Activated naive CD4-positive, alpha-beta T cell treated with anti-CD3 and anti-CD28 coated beads for 36 hours (primary cell): ENCODE measurements around the gene SCYGR2. TPM values are rescaled to one million over a fixed set of nuclear protein-coding genes. Genes with fewer than 3 reads are reported as not detected.

Experiments
- CTCF ChIA-PET: fragments of 350-600 bp; sonication (Branson Sonifier 250); formaldehyde crosslinking; loops from one replicate; lab custom pipeline; 2021; ENCODE audit warnings: antibody characterized with exemption; lab: Charles Lee
- DNase-seq: peaks from one replicate; pipeline ENCODE4 v3.0.0-alpha.2; 2020
- H3K27ac Mint-ChIP-seq: one replicate; pipeline ENCODE4 v1.8.0; 2021; ENCODE audit warnings: mild to moderate bottlenecking, mixed read lengths
- H3K27me3 Mint-ChIP-seq: one replicate; pipeline ENCODE4 v1.8.0; 2021; ENCODE audit warnings: low read depth, mixed read lengths
- H3K36me3 Mint-ChIP-seq: one replicate; pipeline ENCODE4 v1.8.0; 2021; ENCODE audit warnings: low read depth, mixed read lengths
- H3K4me1 Mint-ChIP-seq: one replicate; pipeline ENCODE4 v1.8.0; 2021; ENCODE audit warnings: low read depth, mixed read lengths
- H3K4me3 Mint-ChIP-seq: one replicate; pipeline ENCODE4 v1.8.0; 2021; ENCODE audit warnings: mild to moderate bottlenecking, moderate library complexity, mixed read lengths
- H3K9me3 Mint-ChIP-seq: one replicate; pipeline ENCODE4 v1.8.0; 2021; ENCODE audit warnings: mixed read lengths
- intact Hi-C: fragments of 100-400 bp; cut with micrococcal nuclease; formaldehyde crosslinking; loops from one replicate; pipeline ENCODE4 v1.15.1; 2023
- total RNA-seq, 2 experiments: library from RNA; stranded (reverse); gene quantifications; one replicate each; pipeline ENCODE4 v1.2.3, GENCODE V29; 2021

SCYGR2 gene
- total RNA-seq, 2 experiments from 2014 or later = not detected

DNA sequence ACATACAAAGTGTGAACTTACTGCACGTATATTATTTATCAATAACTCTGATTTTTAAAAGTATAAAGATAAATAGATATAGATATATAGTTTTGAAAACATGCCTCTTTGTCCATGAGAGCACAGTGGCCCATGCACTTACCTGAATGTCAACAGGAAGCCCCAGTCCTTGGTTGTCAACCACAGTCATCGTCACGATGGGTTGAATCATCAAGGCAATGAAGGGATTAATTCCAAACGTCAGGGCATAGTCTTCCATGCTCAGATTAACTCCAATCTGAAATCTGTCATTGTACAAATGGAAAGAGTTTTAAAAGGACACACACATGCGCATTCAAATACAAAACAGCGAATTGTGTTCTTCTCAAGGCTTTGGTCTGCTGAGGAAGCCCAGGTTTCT, 34.1 kb downstream of the SCYGR2 start:
- intact Hi-C loops = no loop called here
- H3K4me3 Mint-ChIP-seq = no peak overlapping the region
- peaks cover 9% of the 10 kb centered on the region for H3K27me3 Mint-ChIP-seq
- no peaks in the 10 kb centered on the region for H3K36me3 Mint-ChIP-seq
- DNase-seq = no peak
- H3K4me1 Mint-ChIP-seq = no peaks in the 10 kb centered on the region
- CTCF ChIA-PET = no interaction called here
- H3K9me3 Mint-ChIP-seq = no peaks in the 10 kb centered on the region
- H3K27ac Mint-ChIP-seq = no peak overlapping the region

DNA sequence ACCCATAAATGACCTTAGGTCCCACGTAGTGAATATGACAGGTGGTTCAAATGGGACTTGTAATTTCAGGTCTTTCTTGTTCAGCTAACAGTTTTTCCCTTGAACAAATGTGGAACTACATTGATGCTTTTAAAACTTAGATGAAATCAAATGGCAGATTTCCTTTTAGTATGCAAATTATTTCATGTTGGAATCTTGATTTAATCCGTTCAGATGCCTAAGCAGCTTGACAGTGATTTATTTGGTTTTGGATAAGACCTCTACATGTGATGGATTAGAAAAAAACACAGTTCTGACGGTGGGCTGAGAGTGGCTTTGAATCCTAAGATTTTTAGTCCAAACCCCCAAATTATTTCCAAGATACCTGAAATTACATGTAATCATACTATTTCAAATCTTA, 35.5 kb downstream of the SCYGR2 start:
- H3K36me3 Mint-ChIP-seq = no peaks in the 10 kb centered on the region
- no peak overlapping the region for H3K27ac Mint-ChIP-seq
- CTCF ChIA-PET = interaction anchor here (1.1 to 1.4 kb wide), 2 partner anchors 10 to 24 kb away, joined by 4 to 8 read pairs; no protein-coding TSS in a partner anchor
- no peak for DNase-seq
- H3K4me1 Mint-ChIP-seq = no peaks in the 10 kb centered on the region
- no peaks in the 10 kb centered on the region for H3K9me3 Mint-ChIP-seq
- peaks cover 5% of the 10 kb centered on the region for H3K27me3 Mint-ChIP-seq
- intact Hi-C loops = no loop called here
- H3K4me3 Mint-ChIP-seq = no peak overlapping the region

GRCh38 chr2:227642656-227643055, 44.0 kb downstream of the SCYGR2 start:
- intact Hi-C loops = no loop called here
- H3K4me1 Mint-ChIP-seq = no peaks in the 10 kb centered on the region
- DNase-seq = no peak
- CTCF ChIA-PET = no interaction called here
- no peak overlapping the region for H3K27ac Mint-ChIP-seq
- H3K27me3 Mint-ChIP-seq = peaks cover 4% of the 10 kb centered on the region
- H3K9me3 Mint-ChIP-seq = no peaks in the 10 kb centered on the region
- no peaks in the 10 kb centered on the region for H3K36me3 Mint-ChIP-seq
- H3K4me3 Mint-ChIP-seq = no peak overlapping the region

DNA sequence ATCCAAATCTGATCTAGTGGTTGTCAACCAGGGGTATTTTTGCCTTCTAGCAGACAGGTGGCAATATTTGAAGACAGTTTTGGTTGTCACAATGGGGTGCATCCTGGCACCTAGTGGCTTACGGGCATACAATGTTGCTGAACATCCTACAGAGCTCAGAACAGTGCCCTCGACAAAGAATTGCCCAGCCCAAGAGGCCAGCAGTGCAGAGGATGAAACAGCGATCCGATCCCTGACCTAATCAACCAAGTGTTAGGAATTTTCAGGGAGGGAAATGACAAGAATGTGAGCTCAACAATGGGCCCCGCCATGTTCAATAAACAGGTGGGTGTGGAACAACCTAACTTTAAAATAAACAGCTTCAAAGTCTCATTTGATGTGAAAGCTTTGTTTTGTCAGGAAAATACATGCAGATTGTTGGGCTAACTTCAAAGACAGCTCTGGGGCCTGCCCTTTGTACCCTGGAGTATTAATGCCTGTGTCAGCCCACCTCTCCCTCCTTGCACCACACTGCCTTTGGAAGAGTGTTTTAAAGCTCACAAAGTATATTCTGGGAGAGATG, 45.4 kb downstream of the SCYGR2 start:
- no peak overlapping the region for H3K4me3 Mint-ChIP-seq

More for the DNA sequence above, 45.4 kb downstream of the SCYGR2 start:
- intact Hi-C loops = no loop called here
- H3K9me3 Mint-ChIP-seq = no peaks in the 10 kb centered on the region
- H3K4me1 Mint-ChIP-seq = no peaks in the 10 kb centered on the region
- no peak overlapping the region for H3K27ac Mint-ChIP-seq
- H3K27me3 Mint-ChIP-seq = peaks cover 8% of the 10 kb centered on the region
- no peaks in the 10 kb centered on the region for H3K36me3 Mint-ChIP-seq
- CTCF ChIA-PET = interaction anchor here (0.7 to 1.4 kb wide), 7 partner anchors 10 to 238 kb away, joined by 3 to 9 read pairs (median 4); no protein-coding TSS in a partner anchor
- DNase-seq = peak; percentile 9

Other genes with a start within 250 kb of the SCYGR2 start
- not detected for gene TM4SF20, start 219.6 kb upstream of the SCYGR2 start, total RNA-seq
- not detected for gene SCYGR1, start 210.9 kb upstream of the SCYGR2 start, total RNA-seq
- 100 to 1,000 TPM; 153 to 157 TPM for gene AGFG1, start 126.7 kb upstream of the SCYGR2 start, total RNA-seq
- not detected for gene SCYGR3, start 15.9 kb downstream of the SCYGR2 start, total RNA-seq
- not detected for gene SCYGR4, start 18.6 kb downstream of the SCYGR2 start, total RNA-seq
- gene SCYGR5, start 67.9 kb downstream of the SCYGR2 start, total RNA-seq = not detected
- gene SLC19A3, start 119.1 kb downstream of the SCYGR2 start, total RNA-seq = not detected
- not detected for gene SCYGR6, start 125.9 kb downstream of the SCYGR2 start, total RNA-seq
- gene SCYGR7, start 129.4 kb downstream of the SCYGR2 start, total RNA-seq = not detected
- gene SCYGR8, start 147.0 kb downstream of the SCYGR2 start, total RNA-seq = not detected
- gene CCL20, start 214.9 kb downstream of the SCYGR2 start, total RNA-seq = 10 to 100 TPM in 1 of 2 experiments, 1 to 10 TPM in 1; 9.6 to 13.1 TPM